GM21717 (cell line): ENCODE measurements around the gene RANGRF.

Experiments used
- ATAC-seq: cut with Tn5 transposase; IDR thresholded peaks from one replicate; pipeline ENCODE4 v1.9.1; 2021; ENCODE audit warnings: mild to moderate bottlenecking, moderate library complexity; ENCODE audit not compliant: unreplicated experiment

Gene RANGRF

GRCh38 chr17:8312726-8313600 lies 24.5 kb downstream of the RANGRF start:
- no peak for ATAC-seq

- ATAC-seq, result no peak
Measured at GRCh38 chr17:8314797-8315763, 26.6 kb downstream of the RANGRF start.

- no peak for ATAC-seq
Measured at GRCh38 chr17:8315764-8316217, 27.3 kb downstream of the RANGRF start.

GRCh38 chr17:8318010-8318935 lies 29.8 kb downstream of the RANGRF start:
- ATAC-seq, result no peak

- ATAC-seq, result no peak
Measured at GRCh38 chr17:8320262-8320661, 31.8 kb downstream of the RANGRF start.

- ATAC-seq, result no peak
Measured at GRCh38 chr17:8320990-8321389, 32.5 kb downstream of the RANGRF start.

GRCh38 chr17:8322061-8322460 lies 33.6 kb downstream of the RANGRF start:
- no peak for ATAC-seq

- no peak for ATAC-seq
Measured at GRCh38 chr17:8324132-8324531, 35.7 kb downstream of the RANGRF start.

- no peak for ATAC-seq
Measured at GRCh38 chr17:8324923-8325322, 36.5 kb downstream of the RANGRF start.

GRCh38 chr17:8326511-8327302 lies 38.2 kb downstream of the RANGRF start:
- no peak for ATAC-seq

- no peak for ATAC-seq
Measured at GRCh38 chr17:8327303-8327649, 38.8 kb downstream of the RANGRF start.

GRCh38 chr17:8332128-8332527 lies 43.7 kb downstream of the RANGRF start:
- no peak for ATAC-seq

- no peak for ATAC-seq
Measured at GRCh38 chr17:8332688-8333087, 44.2 kb downstream of the RANGRF start.

GRCh38 chr17:8333281-8333680 lies 44.8 kb downstream of the RANGRF start:
- ATAC-seq, result no peak

GRCh38 chr17:8337802-8338752 lies 49.6 kb downstream of the RANGRF start:
- no peak for ATAC-seq

GRCh38 chr17:8338753-8339140 lies 50.3 kb downstream of the RANGRF start:
- no peak for ATAC-seq

- ATAC-seq, result no peak
Measured at GRCh38 chr17:8339540-8339939, 51.1 kb downstream of the RANGRF start, which contains the start of gene ODF4. Gene ODF4, plus strand, starts transcription at chr17:8339840. Its CDS starts 212 bp downstream, at chr17:8340052.
